Body of pancreas (tissue), 4 donors: Measurements from ENCODE around the gene THOC5.

Experiments
- POLR2A ChIP-seq, 3 donors: fragments of 450-650 bp; IDR thresholded peaks; one replicate each; pipeline ENCODE4 v1.6.1; 2016; ENCODE audit warnings: antibody characterized with exemption in 3 of 3, mild to moderate bottlenecking in 2 of 3
- TF ChIP-seq, protein P1 (sequence below), 7 experiments: fragments of 450-650 bp in 4 of 7; fragments of 200-600 bp in 3 of 7; sonication (generic) in 3 of 7; IDR thresholded peaks; one replicate each; pipeline ENCODE4 v1.5.1; 2016 to 2019; ENCODE audit warnings: antibody characterized with exemption in 7 of 7

DNA sequence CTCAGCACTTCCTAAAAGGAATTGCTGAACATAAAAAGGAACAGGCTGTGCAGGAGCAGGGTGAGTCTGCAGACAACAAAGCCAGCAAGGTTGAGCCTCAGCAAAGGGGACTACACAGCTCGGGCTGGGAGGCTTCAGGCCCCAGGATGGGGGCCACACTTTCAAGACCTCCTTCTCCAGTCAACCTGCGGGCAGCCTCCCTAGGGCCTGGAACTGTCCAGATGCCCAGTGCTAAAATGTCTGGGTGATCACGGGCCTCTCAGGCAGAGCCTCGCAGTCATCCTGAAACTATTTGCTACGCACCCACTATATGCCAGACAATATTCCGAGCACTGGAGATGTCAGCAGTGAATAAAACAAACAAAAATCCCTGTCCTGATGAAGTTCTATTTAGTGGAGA is 77.4 kb downstream of the THOC5 start:
- TF ChIP-seq, protein P1, sequence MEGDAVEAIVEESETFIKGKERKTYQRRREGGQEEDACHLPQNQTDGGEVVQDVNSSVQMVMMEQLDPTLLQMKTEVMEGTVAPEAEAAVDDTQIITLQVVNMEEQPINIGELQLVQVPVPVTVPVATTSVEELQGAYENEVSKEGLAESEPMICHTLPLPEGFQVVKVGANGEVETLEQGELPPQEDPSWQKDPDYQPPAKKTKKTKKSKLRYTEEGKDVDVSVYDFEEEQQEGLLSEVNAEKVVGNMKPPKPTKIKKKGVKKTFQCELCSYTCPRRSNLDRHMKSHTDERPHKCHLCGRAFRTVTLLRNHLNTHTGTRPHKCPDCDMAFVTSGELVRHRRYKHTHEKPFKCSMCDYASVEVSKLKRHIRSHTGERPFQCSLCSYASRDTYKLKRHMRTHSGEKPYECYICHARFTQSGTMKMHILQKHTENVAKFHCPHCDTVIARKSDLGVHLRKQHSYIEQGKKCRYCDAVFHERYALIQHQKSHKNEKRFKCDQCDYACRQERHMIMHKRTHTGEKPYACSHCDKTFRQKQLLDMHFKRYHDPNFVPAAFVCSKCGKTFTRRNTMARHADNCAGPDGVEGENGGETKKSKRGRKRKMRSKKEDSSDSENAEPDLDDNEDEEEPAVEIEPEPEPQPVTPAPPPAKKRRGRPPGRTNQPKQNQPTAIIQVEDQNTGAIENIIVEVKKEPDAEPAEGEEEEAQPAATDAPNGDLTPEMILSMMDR (IDR thresholded peaks at IDR 0.05): no peak
- TF ChIP-seq POLR2A (IDR thresholded peaks at IDR 0.05): no peak
